GM13977 (cell line): ENCODE data around the gene TAF12.
A peak's percentile ranks its signal among the peaks of the same experiment; 100 is the strongest.
"Not testable (repeated sequence)": the region's sequence is repeated elsewhere in the genome, so short reads cannot be mapped to it uniquely, and the experiment has no call there.

Experiments
- DNase-seq: peaks from one replicate; pipeline ENCODE4 v3.0.0; 2012; ENCODE audit warnings: low spot score
- in situ Hi-C: fragments of 300-500 bp; cut with MboI; formaldehyde crosslinking; loops from one replicate; pipeline ENCODE4 v1.12.0; 2022; ENCODE audit warnings: low sequenced_read_pairs, low pct_unique_long_range_greater_than_20kb, mixed read lengths, inconsistent platforms; ENCODE audit not compliant: unreplicated experiment
- TF ChIP-seq, protein P1 (sequence below): IDR thresholded peaks from 2 replicates; pipeline ENCODE4 v1.5.1; 2012; ENCODE audit warnings: mild to moderate bottlenecking, control low read depth; ENCODE audit not compliant: insufficient read depth; ENCODE audit errors: extremely low read depth, missing control alignments

The TAF12 gene

DNA sequence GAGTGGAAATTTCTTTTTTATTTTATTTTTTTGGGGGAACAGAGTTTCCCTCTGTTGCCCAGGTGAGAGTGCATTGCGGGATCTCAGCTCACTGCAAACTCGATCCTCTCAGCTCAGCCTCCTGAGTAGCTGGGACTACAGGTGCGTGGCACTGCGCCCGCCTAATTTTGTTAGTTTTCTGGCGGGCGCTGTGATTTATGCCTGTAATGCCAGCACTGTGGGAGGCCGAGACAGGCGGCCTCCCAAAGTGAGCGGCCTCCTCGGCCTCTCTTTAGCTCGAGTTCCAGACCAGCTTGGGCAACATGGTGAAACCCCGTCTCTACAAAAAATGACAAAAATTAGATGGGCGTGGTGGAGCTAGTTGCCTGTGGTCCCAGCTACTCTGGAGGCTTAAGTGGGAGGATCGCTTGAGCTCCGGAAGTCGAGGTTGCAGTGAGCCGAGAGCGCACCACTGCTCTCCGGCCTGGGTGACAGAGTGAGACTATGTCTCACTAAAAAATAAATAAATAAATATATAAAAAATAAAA lies 28.4 kb upstream of the TAF12 start:
- TF ChIP-seq, protein P1, sequence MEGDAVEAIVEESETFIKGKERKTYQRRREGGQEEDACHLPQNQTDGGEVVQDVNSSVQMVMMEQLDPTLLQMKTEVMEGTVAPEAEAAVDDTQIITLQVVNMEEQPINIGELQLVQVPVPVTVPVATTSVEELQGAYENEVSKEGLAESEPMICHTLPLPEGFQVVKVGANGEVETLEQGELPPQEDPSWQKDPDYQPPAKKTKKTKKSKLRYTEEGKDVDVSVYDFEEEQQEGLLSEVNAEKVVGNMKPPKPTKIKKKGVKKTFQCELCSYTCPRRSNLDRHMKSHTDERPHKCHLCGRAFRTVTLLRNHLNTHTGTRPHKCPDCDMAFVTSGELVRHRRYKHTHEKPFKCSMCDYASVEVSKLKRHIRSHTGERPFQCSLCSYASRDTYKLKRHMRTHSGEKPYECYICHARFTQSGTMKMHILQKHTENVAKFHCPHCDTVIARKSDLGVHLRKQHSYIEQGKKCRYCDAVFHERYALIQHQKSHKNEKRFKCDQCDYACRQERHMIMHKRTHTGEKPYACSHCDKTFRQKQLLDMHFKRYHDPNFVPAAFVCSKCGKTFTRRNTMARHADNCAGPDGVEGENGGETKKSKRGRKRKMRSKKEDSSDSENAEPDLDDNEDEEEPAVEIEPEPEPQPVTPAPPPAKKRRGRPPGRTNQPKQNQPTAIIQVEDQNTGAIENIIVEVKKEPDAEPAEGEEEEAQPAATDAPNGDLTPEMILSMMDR, result no peak
- in situ Hi-C loops, result no loop called here
- no peak for DNase-seq

DNA sequence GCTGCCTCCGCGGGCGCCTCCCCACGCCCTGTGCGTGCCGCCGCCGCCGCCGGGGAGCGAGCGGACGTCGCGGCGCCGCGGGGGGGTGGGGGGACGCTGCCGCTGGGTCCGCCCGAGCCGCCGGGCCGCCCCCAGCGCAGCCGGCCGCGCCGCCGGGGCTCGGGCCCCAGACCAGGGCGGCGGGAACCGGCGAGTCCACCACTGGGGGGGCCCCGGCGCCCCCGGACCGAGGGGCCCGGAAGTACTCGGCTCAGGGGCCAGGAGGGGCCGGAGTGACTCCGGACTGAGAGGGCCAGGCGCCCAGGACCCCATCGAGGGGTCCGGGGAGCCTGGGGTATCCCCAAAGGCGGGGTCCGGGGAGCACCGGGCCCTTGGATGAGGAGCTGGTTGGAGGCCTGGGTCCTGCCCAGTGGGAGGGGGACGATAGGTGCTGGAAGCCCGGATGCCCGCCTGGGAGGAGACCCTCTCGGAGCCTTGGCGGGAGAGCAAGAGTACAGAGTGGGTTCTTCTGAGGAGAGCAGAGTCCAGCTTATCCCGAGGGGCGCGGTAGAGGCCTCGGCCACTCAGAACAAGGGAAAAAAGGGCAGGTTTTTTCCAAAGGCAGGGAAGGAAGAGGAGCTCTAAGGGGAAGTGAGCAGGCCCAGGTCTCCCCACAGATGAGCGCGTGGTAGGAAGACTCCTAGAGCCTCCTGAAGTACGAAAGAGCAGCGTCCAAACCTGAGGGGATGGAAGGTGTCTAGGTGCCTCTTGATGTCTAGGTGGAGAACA lies 26.3 kb upstream of the TAF12 start:
- DNase-seq, result peak; percentile 96
- TF ChIP-seq, protein P1, result no peak
- in situ Hi-C loops, result no loop called here

DNA sequence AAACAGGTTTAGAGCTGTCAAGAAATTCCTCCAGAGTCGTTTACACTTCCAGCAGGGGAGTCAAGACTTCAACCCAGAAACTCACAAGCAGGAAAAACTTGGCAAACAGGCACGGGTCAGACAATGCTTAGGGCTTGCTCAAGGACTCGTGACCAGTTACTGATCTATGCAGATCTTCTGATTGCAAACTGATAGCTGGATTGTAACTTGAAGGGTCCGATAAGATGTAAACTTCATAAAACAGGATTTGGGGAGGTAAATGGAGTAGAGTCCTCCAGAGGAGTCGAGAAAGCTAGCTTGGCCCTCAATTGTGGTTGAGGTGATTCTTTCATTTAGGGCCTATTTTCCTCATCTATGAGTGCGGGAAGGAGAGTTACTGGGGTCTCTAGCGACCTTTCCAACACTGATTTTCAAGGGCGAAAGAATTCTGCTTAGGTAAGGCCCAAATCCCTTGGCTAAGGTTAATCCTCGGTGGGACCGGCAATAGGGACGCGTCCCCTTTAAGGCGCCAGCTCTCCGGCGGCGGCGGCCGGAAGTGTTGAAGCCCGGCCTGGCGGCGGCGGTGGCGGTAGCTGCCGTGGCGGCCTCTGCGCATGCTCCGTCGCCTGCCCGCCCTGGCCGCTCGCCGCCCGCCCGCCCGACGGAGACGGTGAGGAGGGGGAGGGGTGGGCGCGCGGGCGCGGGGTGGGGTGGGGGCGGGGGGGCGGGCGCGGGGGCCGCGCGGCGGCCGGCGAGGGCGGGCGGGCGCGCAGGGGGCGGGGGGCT lies 25.5 kb upstream of the TAF12 start, which contains the start of gene GMEB1:
TSS of gene GMEB1 (plus strand) at position 594 of the 765 bp plus-strand sequence. CDS start 14,829 bp downstream, outside the sequence.
- DNase-seq, result peak; percentile 96
- in situ Hi-C loops, result no loop called here
- TF ChIP-seq, protein P1, result no peak

DNA sequence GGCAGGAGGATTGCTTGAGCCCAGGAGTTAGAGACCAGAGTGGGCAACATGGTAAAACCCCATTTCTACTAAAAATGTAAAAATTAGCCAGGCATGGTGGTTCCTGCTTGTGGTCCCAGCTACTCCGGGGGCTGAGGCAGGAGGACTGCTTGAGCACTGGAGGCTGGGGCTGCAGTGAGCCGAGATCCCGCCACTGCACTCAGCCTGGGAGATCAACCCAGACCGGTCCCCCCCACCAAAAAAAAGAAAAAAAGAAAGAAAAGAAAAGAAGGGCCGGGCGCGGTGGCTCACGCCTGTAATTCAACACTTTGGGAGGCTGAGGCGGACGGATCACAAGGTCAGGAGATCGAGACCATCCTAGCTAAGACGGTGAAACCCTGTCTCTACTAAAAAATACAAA lies 23.9 kb upstream of the TAF12 start:
- TF ChIP-seq, protein P1, result no peak
- in situ Hi-C loops, result no loop called here
- DNase-seq, result no peak

DNA sequence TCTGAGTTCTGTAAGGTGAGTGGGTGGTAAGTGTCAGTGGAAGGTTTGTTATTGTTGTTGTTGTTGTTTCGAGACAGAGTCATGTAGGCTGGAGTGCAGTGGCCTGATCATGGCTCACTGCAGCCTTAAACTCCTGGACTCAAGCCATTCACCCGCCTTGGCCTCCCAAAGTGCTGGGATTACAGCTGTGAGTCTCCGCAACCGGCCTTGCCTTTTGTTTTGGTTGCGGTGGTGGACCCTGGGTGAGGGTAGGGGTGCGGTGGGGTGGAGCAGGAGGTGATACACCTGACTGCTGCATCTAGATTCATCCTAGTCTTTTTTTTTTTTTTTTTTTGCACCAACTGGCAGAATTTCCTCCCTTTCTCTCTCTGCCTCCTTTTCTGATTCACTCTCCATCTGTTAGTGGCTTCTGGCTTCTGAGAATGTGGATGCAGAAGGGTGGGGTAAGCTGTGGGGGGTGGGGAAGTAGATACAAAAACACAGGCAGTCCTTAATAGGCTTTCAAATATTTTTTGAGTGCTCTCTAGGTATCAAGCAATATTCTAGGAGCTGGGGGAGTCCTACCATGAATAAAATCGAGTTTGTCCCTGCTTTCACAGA lies 21.1 kb upstream of the TAF12 start:
- in situ Hi-C loops, result no loop called here
- DNase-seq, result no peak
- TF ChIP-seq, protein P1, result no peak

DNA sequence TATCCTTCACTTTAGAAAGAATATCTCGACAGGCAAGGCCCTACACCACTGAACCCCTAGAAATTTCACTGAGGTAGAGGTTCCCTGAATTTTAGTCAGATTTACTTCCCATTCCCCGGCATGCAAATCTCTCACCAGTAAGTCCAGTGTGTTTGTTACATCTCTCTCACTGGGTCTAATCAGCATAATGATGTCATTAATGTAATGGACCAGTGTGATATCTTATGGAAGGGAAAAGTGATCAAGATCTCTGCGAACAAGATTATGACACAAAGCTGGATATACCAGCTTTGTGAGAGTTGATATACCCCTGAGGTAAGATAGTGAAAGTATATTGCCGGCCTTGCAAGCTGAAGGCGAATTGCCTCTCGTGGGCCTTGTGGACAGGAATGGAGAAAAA lies 13.5 kb upstream of the TAF12 start:
- TF ChIP-seq, protein P1, result no peak
- in situ Hi-C loops, result no loop called here
- DNase-seq, result no peak

DNA sequence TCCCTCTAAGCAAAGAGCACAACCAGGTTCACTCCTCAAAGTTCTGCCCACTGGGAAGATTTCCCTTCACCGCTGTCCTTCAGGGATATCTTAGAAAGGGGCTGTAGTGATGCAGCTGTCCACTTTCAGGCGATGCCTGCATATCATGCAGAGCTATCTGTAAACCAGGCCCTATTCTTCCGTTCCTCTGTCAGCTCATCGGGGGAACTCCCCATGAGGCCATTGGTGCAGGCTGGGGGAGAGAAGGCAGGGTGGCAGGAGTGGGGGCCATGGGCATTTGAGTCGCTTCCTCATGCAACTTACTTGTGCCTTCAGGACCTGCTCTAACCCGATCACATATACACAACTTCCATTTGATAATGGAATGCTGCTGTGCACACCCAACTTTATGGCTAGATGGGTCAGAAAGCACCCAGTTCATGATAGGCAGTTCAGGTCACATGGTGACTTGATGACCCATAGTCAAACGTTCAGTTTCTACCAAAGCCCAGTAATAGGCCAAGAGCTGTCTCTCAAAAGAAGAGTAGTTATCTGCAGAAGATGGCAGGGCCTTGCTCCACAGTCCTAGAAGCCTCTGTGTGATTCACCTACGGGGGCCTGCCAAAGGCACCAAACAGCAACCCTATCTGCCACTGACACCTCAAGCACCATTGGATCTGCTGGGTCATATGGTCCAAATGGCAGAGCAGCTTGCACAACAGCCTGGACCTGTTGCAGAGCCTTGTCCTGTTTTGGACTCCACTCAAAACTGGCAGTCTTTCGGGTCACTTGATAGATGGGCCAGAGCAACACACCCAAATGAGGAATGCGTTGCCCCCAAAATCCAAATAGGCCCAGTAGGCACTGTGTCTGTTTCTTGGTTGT lies 12.8 kb upstream of the TAF12 start:
- DNase-seq, in situ Hi-C loops: not testable (repeated sequence)

DNA sequence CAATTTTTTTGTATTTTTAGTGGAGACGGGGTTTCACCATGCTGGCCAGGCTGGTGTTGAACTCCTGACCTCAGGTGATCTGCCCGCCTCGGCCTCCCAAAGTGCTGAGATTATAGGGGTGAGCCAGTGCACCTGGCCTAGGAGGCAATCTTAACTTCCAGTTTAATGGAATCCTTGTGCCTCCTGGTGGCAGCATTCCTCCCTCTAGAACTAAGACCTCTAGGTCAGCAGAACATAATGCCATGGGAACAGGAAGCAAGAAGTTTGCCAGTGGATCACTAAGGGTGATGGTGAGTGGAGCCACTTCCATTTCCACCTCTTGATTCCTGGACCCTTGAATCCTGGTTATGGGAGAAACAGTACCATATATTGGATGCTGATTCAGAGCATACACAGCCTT lies 11.0 kb upstream of the TAF12 start:
- in situ Hi-C loops, result not testable (repeated sequence)

DNA sequence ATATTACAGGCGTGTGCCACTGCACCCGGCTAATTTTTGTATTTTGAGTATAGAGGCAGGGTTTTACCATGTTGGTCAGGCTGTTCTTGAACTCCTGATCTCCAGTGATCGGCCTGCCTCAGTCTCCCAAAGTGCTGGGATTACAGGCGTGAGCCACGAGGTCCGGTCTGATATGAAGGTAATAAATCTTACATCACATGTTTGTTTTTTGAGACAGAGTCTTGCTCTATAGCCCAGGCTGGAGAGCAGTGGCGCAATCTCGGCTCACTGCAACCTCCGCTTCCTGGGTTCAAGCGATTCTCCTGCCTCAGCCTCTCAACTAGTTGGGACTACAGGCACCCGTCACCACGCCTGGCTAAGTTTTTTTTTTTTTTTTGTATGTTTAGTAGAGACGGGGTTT lies 10.2 kb upstream of the TAF12 start:
- in situ Hi-C loops, DNase-seq: not testable (repeated sequence)

More for the DNA sequence above, 11.0 kb upstream of the TAF12 start:
- DNase-seq, result not testable (repeated sequence)
